Activated CD8-positive, alpha-beta T cell treated with anti-CD3 and anti-CD28 coated beads, Interleukin-2, amount 10 ng/mL, durations not matched to agents 7 days and 5 days (primary cell): ENCODE results near the gene THSD7A. TPM values are rescaled to one million over a fixed set of nuclear protein-coding genes. Genes with fewer than 3 reads are reported as not detected.

Source experiments
- ATAC-seq: fragments of 150-1000 bp; cut with Tn5 transposase; one replicate; pipeline ENCODE4 v1.10.0; 2021; ENCODE audit warnings: moderate library complexity
- CTCF ChIA-PET: fragments of 350-600 bp; sonication (Branson Sonifier 250); formaldehyde crosslinking; loops from one replicate; lab custom pipeline; 2021; ENCODE audit warnings: antibody characterized with exemption; lab: Charles Lee
- POLR2A ChIA-PET: fragments of 350-600 bp; sonication (Branson Sonifier 250); formaldehyde crosslinking; loops from one replicate; lab custom pipeline; 2021; ENCODE audit warnings: antibody characterized with exemption; lab: Charles Lee
- DNase-seq: peaks from one replicate; pipeline ENCODE4 v3.0.0-alpha.2; 2020
- H3K27ac Mint-ChIP-seq: one replicate; pipeline ENCODE4 v1.8.0; 2021; ENCODE audit warnings: mild to moderate bottlenecking, mixed read lengths
- H3K27me3 Mint-ChIP-seq: one replicate; pipeline ENCODE4 v1.8.0; 2021; ENCODE audit warnings: low read depth, mixed read lengths
- H3K36me3 Mint-ChIP-seq: one replicate; pipeline ENCODE4 v1.8.0; 2021; ENCODE audit warnings: low read depth, mixed read lengths
- H3K4me1 Mint-ChIP-seq: one replicate; pipeline ENCODE4 v1.8.0; 2021; ENCODE audit warnings: low read depth, mixed read lengths
- H3K4me3 Mint-ChIP-seq: one replicate; pipeline ENCODE4 v1.8.0; 2021; ENCODE audit warnings: mild to moderate bottlenecking, mixed read lengths
- H3K9me3 Mint-ChIP-seq: one replicate; pipeline ENCODE4 v1.8.0; 2022; ENCODE audit warnings: mixed read lengths; ENCODE audit not compliant: insufficient read depth
- total RNA-seq, 2 experiments: library from RNA; stranded (reverse); gene quantifications; one replicate each; pipeline ENCODE4 v1.2.3, GENCODE V29; 2021

Gene THSD7A
- total RNA-seq, 2 experiments from 2014 or later: not detected

DNA sequence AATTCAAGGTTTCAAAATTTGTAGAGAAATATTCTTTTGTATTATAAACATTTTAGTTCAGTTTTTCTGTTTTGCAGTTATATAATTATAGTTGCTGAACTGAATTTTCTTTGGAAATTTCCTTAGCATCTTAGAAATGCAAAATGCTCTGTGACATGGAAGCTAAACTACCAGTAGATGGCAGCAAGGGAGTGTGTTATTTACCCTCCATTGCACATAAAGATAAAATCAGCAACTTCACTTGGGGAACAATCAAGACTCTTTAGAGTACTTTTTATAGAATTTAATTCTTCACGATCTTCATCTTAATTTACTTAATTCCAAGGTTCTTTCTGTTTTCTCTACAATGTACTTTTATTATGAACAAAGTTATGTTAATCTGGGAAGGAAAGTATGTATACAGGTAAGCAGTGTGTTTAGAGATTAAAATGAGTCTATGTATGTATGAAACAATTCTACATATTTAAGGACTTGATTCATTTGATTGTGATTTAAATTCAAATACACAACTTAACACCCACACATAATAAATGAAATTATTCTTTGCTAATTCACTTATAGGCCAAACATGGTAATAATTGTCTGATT lies 404.2 kb downstream of the THSD7A start:
- POLR2A ChIA-PET: no interaction called here
- ATAC-seq (no peak), DNase-seq (no peak)
- Mint-ChIP-seq H3K9me3 (no peaks in the 10 kb centered on the region), H3K4me1 (no peaks in the 10 kb centered on the region), H3K4me3 (no peak overlapping the region), H3K27ac (no peak overlapping the region), H3K36me3 (no peaks in the 10 kb centered on the region), H3K27me3 (no peaks in the 10 kb centered on the region)
- CTCF ChIA-PET: interaction anchor here (1.1 kb wide), 1 partner anchor 1063 kb away, joined by 3 read pairs; no protein-coding TSS in a partner anchor

DNA sequence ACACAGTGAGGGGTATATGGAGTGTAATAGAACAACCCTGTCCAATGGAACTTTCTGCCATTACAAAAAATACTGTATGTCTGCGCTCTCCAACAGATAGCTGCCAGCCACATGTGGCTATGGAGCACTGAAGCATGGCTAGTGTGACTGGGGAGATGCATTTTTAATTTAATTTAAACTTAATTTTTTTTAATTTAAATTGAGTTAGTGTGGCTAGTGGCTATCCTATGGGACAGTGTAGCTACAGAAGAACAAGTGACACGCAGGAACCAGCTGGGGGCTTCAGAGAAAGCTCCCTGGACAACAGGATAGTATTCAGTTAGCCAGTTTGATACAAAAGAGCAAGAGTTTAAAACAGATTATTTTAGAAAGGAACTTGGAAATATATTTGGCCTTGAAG lies 408.0 kb downstream of the THSD7A start:
- no peaks in the 10 kb centered on the region for H3K36me3 Mint-ChIP-seq
- ATAC-seq: no peak
- no peak for DNase-seq
- ChIA-PET CTCF (no interaction called here), POLR2A (no interaction called here)
- no peaks in the 10 kb centered on the region for H3K9me3 Mint-ChIP-seq
- no peak overlapping the region for H3K4me3 Mint-ChIP-seq
- no peaks in the 10 kb centered on the region for H3K4me1 Mint-ChIP-seq
- no peaks in the 10 kb centered on the region for H3K27me3 Mint-ChIP-seq
- no peak overlapping the region for H3K27ac Mint-ChIP-seq

DNA sequence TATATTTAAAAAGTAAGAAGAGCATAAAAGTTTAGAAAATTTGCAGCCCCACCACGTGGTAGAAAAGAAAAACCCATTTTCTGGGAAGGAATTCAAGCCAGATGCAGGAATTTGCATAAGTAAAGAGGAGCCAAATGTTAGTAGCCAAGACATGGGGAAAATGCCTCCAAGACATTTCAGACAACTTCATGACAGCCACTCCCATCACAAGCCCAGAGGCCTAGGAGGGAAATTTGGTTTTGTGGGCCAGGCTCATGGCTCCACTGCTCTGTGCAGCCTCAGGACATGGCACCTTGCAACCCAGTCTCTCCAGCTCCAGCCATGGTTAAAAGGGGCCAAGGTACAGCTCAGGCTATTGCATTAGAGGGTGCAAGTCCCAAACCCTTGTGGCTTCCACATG lies 411.9 kb downstream of the THSD7A start:
- Mint-ChIP-seq H3K36me3 (no peaks in the 10 kb centered on the region), H3K27ac (no peak overlapping the region), H3K27me3 (no peaks in the 10 kb centered on the region), H3K9me3 (no peaks in the 10 kb centered on the region), H3K4me3 (no peak overlapping the region), H3K4me1 (no peaks in the 10 kb centered on the region)
- ChIA-PET CTCF (no interaction called here), POLR2A (no interaction called here)
- DNase-seq (no peak), ATAC-seq (no peak)

DNA sequence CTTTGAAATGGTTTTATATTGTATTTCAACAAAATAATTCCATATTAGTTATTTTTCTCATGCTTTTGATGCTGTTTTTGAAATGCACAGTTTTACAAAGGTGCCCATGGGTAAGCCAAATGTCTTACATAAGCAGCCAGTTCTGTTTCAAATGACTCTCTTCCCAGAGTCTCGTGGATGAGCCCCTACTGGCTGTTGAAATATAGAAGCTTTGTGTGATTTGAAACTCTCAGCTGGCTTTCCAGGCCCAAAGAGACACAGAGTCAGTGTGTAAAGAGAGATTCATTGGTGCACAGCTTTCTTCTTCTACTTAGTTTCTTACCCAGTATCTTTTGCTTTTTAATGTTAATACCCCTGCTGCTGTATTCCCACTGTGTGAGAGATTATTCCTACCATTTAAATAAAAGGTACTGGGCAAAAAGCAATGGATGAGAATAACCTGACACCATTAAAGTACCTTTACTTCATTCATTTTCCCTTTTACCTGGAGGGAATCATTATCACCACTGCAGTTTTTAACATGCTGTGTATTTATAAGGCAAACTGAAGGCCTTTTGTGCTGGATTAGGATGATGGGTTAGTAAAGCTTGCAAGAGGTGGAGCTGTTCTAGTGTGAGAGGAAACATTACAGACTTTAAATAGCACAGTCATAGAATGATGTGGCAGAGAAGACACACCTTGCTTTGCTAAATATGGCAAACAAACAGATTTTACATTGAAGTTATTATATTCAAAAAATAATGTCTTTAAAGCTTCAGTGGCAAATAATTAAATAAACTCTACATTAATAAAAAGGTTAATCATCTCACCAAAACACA lies 415.1 kb downstream of the THSD7A start:
- POLR2A ChIA-PET: no interaction called here
- no peak for ATAC-seq
- no peaks in the 10 kb centered on the region for H3K4me1 Mint-ChIP-seq
- no peaks in the 10 kb centered on the region for H3K36me3 Mint-ChIP-seq
- CTCF ChIA-PET: no interaction called here
- no peak overlapping the region for H3K27ac Mint-ChIP-seq
- no peaks in the 10 kb centered on the region for H3K9me3 Mint-ChIP-seq
- no peak overlapping the region for H3K4me3 Mint-ChIP-seq
- no peak for DNase-seq
- H3K27me3 Mint-ChIP-seq: no peaks in the 10 kb centered on the region

DNA sequence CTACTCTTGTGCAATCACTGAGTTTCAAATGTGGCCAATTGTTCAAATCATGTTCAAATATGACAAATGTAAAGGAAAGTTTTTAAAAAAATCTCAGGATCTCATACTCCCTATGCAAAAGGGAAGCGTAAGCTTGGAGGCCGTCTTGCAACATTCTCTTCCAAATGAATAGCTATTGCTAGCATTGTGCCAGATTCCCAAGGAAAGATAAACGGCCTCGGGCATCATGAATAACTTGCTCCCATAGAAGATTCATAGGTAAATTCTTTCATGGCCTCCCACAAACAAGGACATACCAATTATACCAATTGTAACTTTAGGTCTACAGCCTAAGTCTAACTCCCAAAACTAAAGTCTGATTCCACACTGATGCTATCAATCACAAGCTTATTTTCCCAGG lies 416.9 kb downstream of the THSD7A start:
- no peak overlapping the region for H3K4me3 Mint-ChIP-seq
- H3K27me3 Mint-ChIP-seq: no peaks in the 10 kb centered on the region
- ATAC-seq (no peak), DNase-seq (no peak)
- ChIA-PET POLR2A (no interaction called here), CTCF (no interaction called here)
- no peak overlapping the region for H3K27ac Mint-ChIP-seq
- no peaks in the 10 kb centered on the region for H3K4me1 Mint-ChIP-seq
- no peaks in the 10 kb centered on the region for H3K36me3 Mint-ChIP-seq
- no peaks in the 10 kb centered on the region for H3K9me3 Mint-ChIP-seq

DNA sequence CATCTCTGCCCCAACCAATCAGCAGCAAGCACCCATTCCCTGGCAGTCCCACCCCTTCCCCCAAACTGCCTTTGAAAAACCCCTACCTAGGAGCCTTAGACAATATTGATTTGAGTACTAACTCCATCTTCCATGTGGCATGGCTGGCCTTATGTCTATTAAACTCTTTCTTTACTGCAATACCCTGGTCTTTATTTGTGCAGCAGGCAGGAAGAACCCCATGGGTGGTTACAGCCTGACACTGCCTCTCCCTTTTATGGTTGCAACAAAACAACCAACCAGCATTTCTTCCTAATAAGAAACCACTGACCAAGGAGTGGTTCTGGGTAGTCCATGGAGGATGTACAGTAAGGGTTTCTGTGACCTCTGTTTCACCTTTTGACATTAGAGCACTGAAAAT lies 418.1 kb downstream of the THSD7A start:
- Mint-ChIP-seq H3K27me3 (no peaks in the 10 kb centered on the region), H3K4me3 (no peak overlapping the region), H3K36me3 (no peaks in the 10 kb centered on the region), H3K4me1 (no peaks in the 10 kb centered on the region), H3K27ac (no peak overlapping the region), H3K9me3 (no peaks in the 10 kb centered on the region)
- ChIA-PET CTCF (no interaction called here), POLR2A (no interaction called here)
- ATAC-seq (no peak), DNase-seq (no peak)

DNA sequence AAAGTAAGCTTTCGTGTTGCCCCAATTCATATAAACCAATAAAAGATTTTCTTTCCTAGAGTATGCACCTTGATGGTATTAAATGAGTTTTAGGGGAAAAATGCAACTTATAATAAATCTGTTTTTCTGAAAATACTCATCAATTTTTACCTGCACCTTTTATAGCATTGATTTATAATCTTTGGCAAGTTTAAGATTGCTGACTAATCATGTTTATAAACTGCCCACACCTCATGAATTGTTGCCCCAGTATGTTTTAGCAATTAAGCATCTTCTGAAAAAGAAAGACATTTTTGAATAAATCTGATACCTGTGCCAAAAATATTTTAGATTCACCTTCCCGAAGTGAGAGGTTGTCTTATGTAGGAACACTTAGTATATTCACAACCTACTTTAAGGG lies 420.0 kb downstream of the THSD7A start:
- H3K4me1 Mint-ChIP-seq: no peaks in the 10 kb centered on the region
- H3K9me3 Mint-ChIP-seq: no peaks in the 10 kb centered on the region
- ChIA-PET CTCF (no interaction called here), POLR2A (no interaction called here)
- no peaks in the 10 kb centered on the region for H3K27me3 Mint-ChIP-seq
- no peak overlapping the region for H3K4me3 Mint-ChIP-seq
- no peak overlapping the region for H3K27ac Mint-ChIP-seq
- H3K36me3 Mint-ChIP-seq: no peaks in the 10 kb centered on the region
- ATAC-seq (no peak), DNase-seq (no peak)

DNA sequence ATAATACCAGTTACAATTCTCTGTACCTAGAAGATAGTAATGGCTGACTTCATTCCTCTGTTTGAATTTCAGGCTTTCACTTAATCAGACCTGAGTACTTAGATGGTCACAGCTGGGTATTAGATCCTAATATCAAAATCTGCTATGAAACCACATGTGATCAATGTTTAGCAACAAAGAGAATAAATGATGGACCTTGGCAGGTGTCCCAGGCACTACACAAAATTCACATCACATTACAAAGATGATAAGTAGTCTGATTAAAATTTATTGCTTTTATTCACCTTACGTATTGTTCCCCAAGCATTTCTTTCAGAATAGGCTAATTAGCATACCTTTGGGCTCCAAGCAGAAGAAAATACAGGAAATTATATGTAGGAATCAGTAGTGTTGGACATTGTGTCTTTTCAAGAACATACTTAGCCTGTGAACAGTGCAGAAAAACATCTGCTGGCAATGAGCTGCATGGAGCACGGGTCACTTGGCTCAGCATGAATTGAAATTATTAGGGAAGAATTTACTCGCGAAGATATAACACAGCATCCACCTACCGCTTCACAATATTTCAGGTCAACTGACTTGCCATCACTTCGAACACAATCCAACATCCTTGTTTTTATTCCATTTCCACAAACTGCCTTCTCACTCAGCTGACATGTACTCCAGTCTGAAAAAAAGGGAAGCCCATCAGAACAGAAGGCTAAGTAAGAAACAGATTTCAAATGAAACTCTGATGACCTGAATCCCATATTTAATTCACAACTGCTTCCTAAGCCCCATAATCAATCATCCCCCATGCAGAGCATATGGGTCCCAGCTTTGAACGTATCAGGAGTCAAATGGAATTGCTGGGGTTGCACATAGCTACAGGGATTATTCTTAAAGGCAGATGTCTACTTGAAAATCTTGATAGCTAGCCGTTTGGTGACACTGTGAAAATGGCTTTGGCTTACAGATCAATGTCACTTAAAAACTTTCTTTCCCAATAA lies 421.0 kb downstream of the THSD7A start:
- DNase-seq (no peak), ATAC-seq (no peak)
- Mint-ChIP-seq H3K27ac (no peak overlapping the region), H3K4me1 (no peaks in the 10 kb centered on the region), H3K9me3 (no peaks in the 10 kb centered on the region), H3K36me3 (no peaks in the 10 kb centered on the region), H3K27me3 (no peaks in the 10 kb centered on the region), H3K4me3 (no peak overlapping the region)
- CTCF ChIA-PET: no interaction called here
- POLR2A ChIA-PET: no interaction called here

DNA sequence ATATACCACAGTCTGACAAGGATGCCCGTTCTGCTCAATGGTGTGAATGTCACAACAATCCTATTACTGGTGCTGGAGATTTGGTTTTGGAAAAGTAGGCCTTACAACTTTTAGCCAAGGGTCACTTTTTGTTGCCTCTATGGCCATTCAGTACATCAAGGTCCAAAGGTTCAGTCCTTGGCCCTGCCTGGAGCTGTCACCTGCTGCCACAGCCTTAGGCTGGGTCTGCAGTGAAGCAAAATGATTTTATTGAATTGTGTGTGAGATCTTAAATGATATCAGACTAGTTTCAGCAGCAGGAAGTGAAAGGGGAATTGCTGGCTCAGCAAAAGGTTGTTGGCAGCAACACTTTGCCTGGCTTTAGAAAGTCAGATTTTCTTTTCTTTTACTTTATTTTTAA lies 427.6 kb downstream of the THSD7A start:
- DNase-seq: no peak
- POLR2A ChIA-PET: no interaction called here
- no peak for ATAC-seq
- H3K4me3 Mint-ChIP-seq: no peak overlapping the region
- H3K36me3 Mint-ChIP-seq: no peaks in the 10 kb centered on the region
- H3K27me3 Mint-ChIP-seq: no peaks in the 10 kb centered on the region
- H3K4me1 Mint-ChIP-seq: no peaks in the 10 kb centered on the region
- H3K27ac Mint-ChIP-seq: no peak overlapping the region
- no peaks in the 10 kb centered on the region for H3K9me3 Mint-ChIP-seq
- CTCF ChIA-PET: no interaction called here

DNA sequence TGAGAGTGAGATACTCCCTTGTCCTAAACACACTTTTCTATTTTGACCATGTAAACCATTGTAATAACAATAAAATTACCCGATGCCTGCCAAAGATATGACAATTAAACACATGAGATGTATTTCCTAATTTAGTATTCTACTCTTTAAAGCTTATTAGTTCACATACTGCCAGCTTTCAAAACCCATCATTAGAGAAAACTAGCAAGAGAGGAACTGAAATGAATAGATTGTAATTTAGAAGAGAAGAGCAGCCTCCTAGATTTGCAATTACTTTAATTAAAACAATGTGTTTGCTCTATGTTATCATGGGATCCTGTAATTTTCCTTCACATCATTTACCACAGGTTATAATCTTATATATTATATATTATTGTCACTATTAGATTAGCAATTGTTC lies 428.2 kb downstream of the THSD7A start:
- ChIA-PET POLR2A (no interaction called here), CTCF (no interaction called here)
- Mint-ChIP-seq H3K36me3 (no peaks in the 10 kb centered on the region), H3K4me1 (no peaks in the 10 kb centered on the region), H3K27ac (no peak overlapping the region), H3K27me3 (no peaks in the 10 kb centered on the region), H3K4me3 (no peak overlapping the region), H3K9me3 (no peaks in the 10 kb centered on the region)
- DNase-seq: no peak
- no peak for ATAC-seq

DNA sequence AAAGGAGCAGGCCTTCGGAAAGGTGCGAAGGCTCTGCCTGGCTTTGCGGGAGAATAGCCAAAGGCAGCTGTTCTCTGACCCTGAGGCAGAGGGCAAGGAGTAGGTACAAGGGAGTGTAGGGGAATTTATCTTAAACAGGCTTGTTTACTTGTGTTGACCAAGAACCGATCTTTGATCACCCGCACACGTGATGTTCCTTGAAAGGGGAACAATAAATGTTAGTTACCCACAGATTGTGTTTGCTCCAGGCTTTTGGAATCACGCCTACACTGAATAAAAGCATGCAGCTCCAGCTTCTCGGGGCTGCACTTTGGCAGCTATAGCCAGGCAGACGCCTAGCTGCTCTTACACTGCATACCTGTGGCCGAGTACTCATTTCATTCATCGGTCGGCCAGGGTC lies 437.6 kb downstream of the THSD7A start:
- Mint-ChIP-seq H3K27ac (no peak overlapping the region), H3K27me3 (no peaks in the 10 kb centered on the region), H3K4me3 (no peak overlapping the region), H3K9me3 (no peaks in the 10 kb centered on the region), H3K36me3 (no peaks in the 10 kb centered on the region), H3K4me1 (no peaks in the 10 kb centered on the region)
- CTCF ChIA-PET: no interaction called here
- ATAC-seq: no peak
- POLR2A ChIA-PET: no interaction called here
- DNase-seq: no peak

DNA sequence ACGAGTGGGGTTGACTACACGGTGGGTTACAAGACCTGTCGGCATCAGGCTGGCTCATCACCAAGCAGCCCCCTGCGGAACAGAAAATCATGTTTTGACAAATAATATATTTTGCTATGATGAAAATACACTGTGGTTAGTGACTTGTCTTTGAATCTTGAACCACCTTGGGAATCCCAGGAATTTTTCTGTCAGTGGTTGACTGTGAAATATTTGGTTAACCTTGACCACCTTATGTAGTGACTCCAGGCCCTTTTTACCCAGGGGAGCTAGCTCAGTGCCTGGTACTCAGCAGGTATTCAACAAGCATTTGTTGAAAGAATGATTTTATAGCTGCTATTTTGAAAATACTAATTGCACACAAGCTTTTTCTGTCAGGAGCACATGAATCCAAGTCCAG lies 452.4 kb downstream of the THSD7A start:
- Mint-ChIP-seq H3K4me1 (no peaks in the 10 kb centered on the region), H3K4me3 (no peak overlapping the region), H3K36me3 (no peaks in the 10 kb centered on the region), H3K27ac (no peak overlapping the region), H3K27me3 (no peaks in the 10 kb centered on the region), H3K9me3 (no peaks in the 10 kb centered on the region)
- ChIA-PET CTCF (no interaction called here), POLR2A (no interaction called here)
- DNase-seq (no peak), ATAC-seq (no peak)
